Mesenchymal stem cell (in vitro differentiated cells and primary cell): ENCODE data around the gene MTCH2.

Experiments used
- DNase-seq: peaks from one replicate; pipeline ENCODE4 v3.0.0-alpha.2; 2013
- H2AFZ ChIP-seq: one replicate; pipeline ENCODE4 v1.6.1; 2013; ENCODE audit warnings: low read depth, mild to moderate bottlenecking, control low read depth, inconsistent platforms, low read length, moderate library complexity
- H2AK5ac ChIP-seq: 2 replicates; pipeline ENCODE4 v1.6.1; 2013; ENCODE audit warnings: low read length, moderate library complexity, mild to moderate bottlenecking, inconsistent platforms; ENCODE audit not compliant: severe bottlenecking
- H2BK120ac ChIP-seq: one replicate; pipeline ENCODE4 v1.6.1; 2013; ENCODE audit warnings: low read depth, mild to moderate bottlenecking, inconsistent platforms, low read length, moderate library complexity
- H2BK12ac ChIP-seq, 2 experiments: one replicate each; pipeline ENCODE4 v1.6.1; 2013; ENCODE audit warnings: inconsistent platforms in 2 of 2, low read length in 2 of 2, mild to moderate bottlenecking in 2 of 2, moderate library complexity in 2 of 2, control low read depth in 1 of 2
- H2BK15ac ChIP-seq: one replicate; pipeline ENCODE4 v1.6.1; 2013; ENCODE audit warnings: mild to moderate bottlenecking, low read depth, inconsistent platforms; ENCODE audit not compliant: poor library complexity, severe bottlenecking
- H2BK5ac ChIP-seq: 2 replicates; pipeline ENCODE4 v1.6.1; 2013; ENCODE audit warnings: low read depth, mild to moderate bottlenecking, low read length, control low read depth, inconsistent platforms; ENCODE audit not compliant: poor library complexity, severe bottlenecking
- H3K14ac ChIP-seq, 2 experiments: one replicate each; pipeline ENCODE4 v1.6.1; 2013; ENCODE audit warnings: inconsistent platforms in 2 of 2, low read length in 2 of 2, control low read depth in 1 of 2, mild to moderate bottlenecking in 1 of 2, moderate library complexity in 1 of 2
- H3K18ac ChIP-seq, 2 experiments: one replicate each; pipeline ENCODE4 v1.6.1; 2013; ENCODE audit warnings: inconsistent platforms in 2 of 2, low read length in 2 of 2, control low read depth in 1 of 2, low read depth in 1 of 2, mild to moderate bottlenecking in 1 of 2
- H3K23ac ChIP-seq, 2 experiments: one replicate each; pipeline ENCODE4 v1.6.1; 2013; ENCODE audit warnings: inconsistent platforms in 2 of 2, low read length in 2 of 2, mild to moderate bottlenecking in 2 of 2, moderate library complexity in 2 of 2, control low read depth in 1 of 2
- H3K27ac ChIP-seq: 2 replicates; pipeline ENCODE4 v1.5.1; 2013; ENCODE audit warnings: mild to moderate bottlenecking, moderate library complexity, low read length, control low read depth, inconsistent platforms; ENCODE audit not compliant: poor library complexity, severe bottlenecking
- H3K27me3 ChIP-seq, 2 experiments: 2 replicates each; pipeline versions ENCODE4 v1.6.1 to v1.7.0; 2013; ENCODE audit warnings: low read length in 2 of 2, mild to moderate bottlenecking in 2 of 2, moderate library complexity in 2 of 2, control low read depth in 1 of 2, inconsistent platforms in 1 of 2; ENCODE audit not compliant: control insufficient read depth in 1 of 2, insufficient read depth in 1 of 2
- H3K36me3 ChIP-seq, 2 experiments: 2 replicates each; pipeline versions ENCODE4 v1.6.1 to v1.7.0; 2013; ENCODE audit warnings: low read length in 2 of 2, control low read depth in 1 of 2, inconsistent platforms in 1 of 2, low read depth in 1 of 2, mild to moderate bottlenecking in 1 of 2; ENCODE audit not compliant: insufficient read depth in 2 of 2, control insufficient read depth in 1 of 2
- H3K4ac ChIP-seq, 2 experiments: one replicate each; pipeline ENCODE4 v1.6.1; 2013; ENCODE audit warnings: inconsistent platforms in 2 of 2, low read length in 2 of 2, mild to moderate bottlenecking in 2 of 2, moderate library complexity in 2 of 2, control low read depth in 1 of 2, low read depth in 1 of 2
- H3K4me1 ChIP-seq: 2 replicates; pipeline ENCODE4 v1.6.1; 2013; ENCODE audit warnings: low read depth, low read length, control low read depth; ENCODE audit not compliant: control insufficient read depth, insufficient read depth
- H3K4me2 ChIP-seq: 2 replicates; pipeline ENCODE4 v1.6.1; 2013; ENCODE audit warnings: low read length, mild to moderate bottlenecking, inconsistent platforms; ENCODE audit not compliant: poor library complexity, severe bottlenecking
- H3K4me3 ChIP-seq, 2 experiments: 2 replicates each; pipeline versions ENCODE4 v1.5.1 to v1.7.0; 2013; ENCODE audit warnings: low read length in 2 of 2, mild to moderate bottlenecking in 2 of 2, control low read depth in 1 of 2, low read depth in 1 of 2; ENCODE audit not compliant: insufficient read depth in 1 of 2
- H3K79me1 ChIP-seq: replicated peaks from 2 replicates; pipeline ENCODE4 v1.6.1; 2013; ENCODE audit warnings: mild to moderate bottlenecking, control low read depth, low read length, inconsistent platforms; ENCODE audit not compliant: poor library complexity, severe bottlenecking
- H3K9ac ChIP-seq: 2 replicates; pipeline ENCODE4 v1.7.0; 2013; ENCODE audit warnings: mild to moderate bottlenecking, low read length, moderate library complexity
- H3K9me3 ChIP-seq: 2 replicates; pipeline ENCODE4 v1.7.0; 2013; ENCODE audit warnings: mild to moderate bottlenecking, low read length; ENCODE audit not compliant: control insufficient read depth
- H4K8ac ChIP-seq: one replicate; pipeline ENCODE4 v1.6.1; 2013; ENCODE audit warnings: inconsistent platforms, mild to moderate bottlenecking, low read length, moderate library complexity
- H4K91ac ChIP-seq: one replicate; pipeline ENCODE4 v1.6.1; 2013; ENCODE audit warnings: mild to moderate bottlenecking, low read length, inconsistent platforms
- WGBS: methylation state at CpG from one replicate; pipeline ENCODE4 v1.1.7; 2013; ENCODE audit warnings: mixed read lengths; 5-methylcytosine and 5-hydroxymethylcytosine counted together

MTCH2 gene

DNA sequence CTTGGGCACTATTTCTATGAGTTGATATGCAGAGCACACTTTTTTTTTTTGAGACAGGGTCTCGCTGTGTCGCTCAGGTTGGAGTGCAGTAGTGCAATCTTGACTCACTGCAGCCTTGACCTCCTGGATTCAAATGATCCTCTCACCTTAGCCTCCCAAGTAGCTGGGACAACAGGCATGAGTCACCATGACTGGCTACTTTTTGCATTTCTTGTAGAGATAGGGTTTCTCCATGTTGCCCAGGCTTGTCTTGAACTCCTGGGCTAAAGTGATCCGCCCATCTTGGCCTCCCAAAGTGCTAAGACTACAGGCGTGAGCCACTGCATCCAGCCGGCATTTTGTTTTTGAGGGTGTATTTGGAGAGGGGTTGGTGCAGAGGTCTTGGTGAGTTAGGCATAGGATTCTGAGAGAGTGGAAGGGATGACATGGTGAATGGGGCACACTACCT, 29.9 kb upstream of the MTCH2 start:
- Histone ChIP-seq H2AK5ac (no peak overlapping the region), H3K18ac (no peak overlapping the region), H3K4me2 (no peak overlapping the region), H3K9ac (no peak overlapping the region), H3K27me3 (no peaks in the 10 kb centered on the region), H3K9me3 (no peaks in the 10 kb centered on the region), H3K4ac (no peak overlapping the region), H2AFZ (no peak overlapping the region), H2BK12ac (no peak overlapping the region), H3K79me1 (no peaks in the 10 kb centered on the region), H3K36me3 (no peaks in the 10 kb centered on the region), H3K27ac (no peak overlapping the region), H3K23ac (peak overlapping the region in 1 of 2 experiments; percentile 26), H2BK5ac (no peak overlapping the region), H4K8ac (no peak overlapping the region), H3K4me1 (no peaks in the 10 kb centered on the region), H2BK120ac (no peak overlapping the region), H2BK15ac (no peak overlapping the region), H4K91ac (no peak overlapping the region), H3K4me3 (no peak overlapping the region), H3K14ac (no peak overlapping the region)
- 91% methylated on average over 5 of the region's 5 CpGs for WGBS
- DNase-seq: peak; percentile 5

DNA sequence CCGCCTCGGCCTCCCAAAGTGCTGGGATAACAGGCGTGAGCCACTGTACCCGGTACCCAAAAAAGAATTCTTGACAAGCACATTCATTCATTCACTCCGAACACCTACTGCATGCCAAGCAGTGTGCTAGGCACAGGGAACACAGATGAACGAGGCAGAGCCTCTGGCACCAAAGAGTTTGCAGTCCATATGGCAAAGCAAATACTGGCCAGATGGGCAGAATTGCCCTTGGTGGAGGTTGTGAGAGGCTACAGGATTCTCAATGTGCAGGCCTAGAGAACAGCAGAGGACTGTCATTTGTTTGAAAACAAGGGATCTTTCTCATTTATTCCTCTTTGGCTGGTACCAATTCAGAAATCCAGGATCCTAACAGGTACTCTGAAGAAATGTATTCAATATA, 27.5 kb upstream of the MTCH2 start:
- Histone ChIP-seq H2AK5ac (no peak overlapping the region), H4K8ac (no peak overlapping the region), H3K18ac (no peak overlapping the region), H2BK12ac (no peak overlapping the region), H3K36me3 (no peaks in the 10 kb centered on the region), H3K14ac (no peak overlapping the region), H3K4me1 (peaks cover 1% of the 10 kb centered on the region), H3K79me1 (no peaks in the 10 kb centered on the region), H2AFZ (no peak overlapping the region), H2BK120ac (no peak overlapping the region), H4K91ac (no peak overlapping the region), H3K27me3 (no peaks in the 10 kb centered on the region), H2BK5ac (no peak overlapping the region), H3K4ac (no peak overlapping the region), H3K9ac (no peak overlapping the region), H3K4me2 (no peak overlapping the region), H3K27ac (no peak overlapping the region), H3K9me3 (no peaks in the 10 kb centered on the region), H3K4me3 (no peak overlapping the region), H2BK15ac (no peak overlapping the region), H3K23ac (no peak overlapping the region)
- 97% methylated on average over 6 of the region's 6 CpGs for WGBS
- no peak for DNase-seq

DNA sequence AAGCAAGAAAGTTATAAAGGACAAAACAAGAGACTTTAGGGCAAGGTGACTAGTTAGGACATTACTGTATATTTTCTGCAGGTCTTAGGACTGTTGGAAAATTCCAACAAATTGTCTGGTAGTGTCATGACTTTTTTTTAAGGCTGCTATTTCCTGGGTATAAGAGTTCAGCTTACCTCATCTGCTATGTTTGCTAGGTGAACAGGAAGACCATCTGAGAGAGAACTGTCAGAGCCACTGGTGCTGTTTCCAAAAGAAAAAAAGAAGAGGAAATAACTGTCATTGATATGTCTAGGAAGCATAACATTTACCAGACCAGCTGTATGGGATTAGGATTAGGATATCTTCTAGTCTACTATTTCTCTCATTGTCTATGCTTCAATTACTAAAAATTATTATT, 26.3 kb upstream of the MTCH2 start:
- H3K4me3 ChIP-seq: no peak overlapping the region
- no peak overlapping the region for H4K91ac ChIP-seq
- no peak overlapping the region for H3K4ac ChIP-seq
- no peak overlapping the region for H2BK5ac ChIP-seq
- H3K14ac ChIP-seq: no peak overlapping the region
- H2AFZ ChIP-seq: no peak overlapping the region
- no peak overlapping the region for H3K4me2 ChIP-seq
- H3K23ac ChIP-seq: no peak overlapping the region
- no peak overlapping the region for H3K18ac ChIP-seq
- no peaks in the 10 kb centered on the region for H3K79me1 ChIP-seq
- no peak overlapping the region for H2BK15ac ChIP-seq
- H3K9ac ChIP-seq: no peak overlapping the region
- H2AK5ac ChIP-seq: no peak overlapping the region
- H4K8ac ChIP-seq: no peak overlapping the region
- H2BK120ac ChIP-seq: no peak overlapping the region
- no peak overlapping the region for H3K27ac ChIP-seq
- no peaks in the 10 kb centered on the region for H3K27me3 ChIP-seq
- DNase-seq: no peak
- H3K36me3 ChIP-seq: no peaks in the 10 kb centered on the region
- no peak overlapping the region for H2BK12ac ChIP-seq
- H3K9me3 ChIP-seq: no peaks in the 10 kb centered on the region
- H3K4me1 ChIP-seq: peaks cover 2% of the 10 kb centered on the region

GRCh38 chr11:47667555-47667954, 25.2 kb upstream of the MTCH2 start:
- WGBS: 85% methylated on average over 1 of the region's 2 CpGs
- no peak overlapping the region for H3K9ac ChIP-seq
- no peak overlapping the region for H2BK120ac ChIP-seq
- H2AK5ac ChIP-seq: no peak overlapping the region
- no peak overlapping the region for H2AFZ ChIP-seq
- no peak overlapping the region for H2BK5ac ChIP-seq
- H3K27me3 ChIP-seq: no peaks in the 10 kb centered on the region
- no peak overlapping the region for H2BK12ac ChIP-seq
- no peak overlapping the region for H3K4me2 ChIP-seq
- H3K9me3 ChIP-seq: no peaks in the 10 kb centered on the region
- H3K4me3 ChIP-seq: no peak overlapping the region
- no peaks in the 10 kb centered on the region for H3K79me1 ChIP-seq
- peaks cover 2% of the 10 kb centered on the region for H3K4me1 ChIP-seq
- H4K91ac ChIP-seq: no peak overlapping the region
- no peak overlapping the region for H2BK15ac ChIP-seq
- no peak for DNase-seq
- H3K18ac ChIP-seq: no peak overlapping the region
- no peak overlapping the region for H3K23ac ChIP-seq
- no peaks in the 10 kb centered on the region for H3K36me3 ChIP-seq
- H3K27ac ChIP-seq: no peak overlapping the region
- H3K14ac ChIP-seq: no peak overlapping the region
- no peak overlapping the region for H4K8ac ChIP-seq
- H3K4ac ChIP-seq: no peak overlapping the region
